DMS153 treated with DMSO at 0.1 percent for 48 hours (cell line): Measurements from ENCODE around the gene ASB13.
"Not testable (repeated sequence)": the region's sequence is repeated elsewhere in the genome, so short reads cannot be mapped to it uniquely, and the experiment has no call there.

Experiments used
- DNase-seq: peaks from one replicate; lab custom pipeline; 2025; ENCODE audit not compliant: unreplicated experiment; lab: John Stamatoyannopoulos, UW

Gene ASB13

DNA sequence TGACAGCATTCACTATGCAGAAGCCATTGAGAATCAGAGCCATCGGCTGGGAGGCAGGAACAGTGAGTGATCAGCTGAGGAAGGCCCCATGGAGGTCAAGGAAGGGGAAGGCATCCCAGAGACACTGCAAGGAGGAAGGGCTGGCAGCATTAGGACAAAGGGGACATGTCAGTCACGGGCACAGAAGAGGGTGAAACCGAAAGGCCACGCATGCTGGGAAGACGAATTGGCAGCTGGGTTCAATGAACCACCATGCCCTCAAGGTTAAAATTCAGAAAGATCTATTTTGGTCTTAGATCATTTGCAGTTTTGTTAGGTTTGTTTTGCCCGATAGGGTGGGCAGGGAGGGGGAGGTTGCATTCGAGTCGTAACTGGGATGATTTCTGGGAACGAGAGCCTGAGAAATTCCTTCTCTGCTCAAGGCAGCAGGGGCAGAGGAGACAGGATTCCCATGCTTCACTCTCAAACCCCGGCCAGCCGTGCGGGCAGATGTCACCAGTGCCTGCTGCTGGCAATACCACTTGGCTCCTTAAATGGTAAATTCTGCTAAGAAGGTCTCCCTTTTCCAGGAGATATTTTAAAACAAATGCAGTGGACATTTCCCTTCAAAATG lies 57.7 kb downstream of the ASB13 start:
- no peak for DNase-seq

DNA sequence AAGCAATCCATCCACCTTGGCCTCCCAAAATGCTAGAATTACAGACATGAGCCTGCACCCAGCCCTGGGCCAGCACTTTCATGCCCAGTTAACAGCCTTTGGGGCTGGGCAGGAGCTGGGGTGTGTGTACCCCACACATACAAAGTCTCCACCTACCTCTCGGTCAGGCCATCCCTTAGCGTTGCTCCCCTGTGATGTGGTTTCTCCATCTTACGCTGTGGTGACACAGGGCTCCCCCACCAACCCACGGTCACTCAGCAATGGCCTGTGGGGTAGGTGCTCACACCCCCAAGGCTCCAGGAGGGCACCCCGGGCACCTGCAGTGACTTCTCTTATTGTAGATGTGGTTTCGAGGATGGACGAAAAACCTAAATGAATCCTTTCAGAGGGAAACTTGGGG lies 58.8 kb downstream of the ASB13 start:
- no peak for DNase-seq

DNA sequence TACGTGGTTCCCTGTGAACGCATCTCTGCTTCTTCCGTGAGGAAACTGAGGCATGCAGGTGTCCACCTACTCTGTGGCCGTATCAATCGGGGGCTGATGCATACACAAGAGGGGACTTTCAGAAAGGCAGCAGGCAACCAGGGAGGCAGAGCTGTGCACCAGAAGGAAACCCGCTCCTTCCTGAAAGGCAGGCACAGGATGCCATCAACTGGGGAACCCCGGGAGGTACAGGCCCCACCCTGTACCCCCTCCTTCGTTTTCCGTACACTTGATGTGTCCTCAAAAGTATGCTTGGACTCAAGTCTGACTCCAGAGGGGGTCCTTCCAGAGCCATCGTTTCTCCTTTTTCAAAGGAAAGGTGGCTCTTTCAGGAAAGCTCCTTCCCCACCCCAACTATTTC lies 59.5 kb downstream of the ASB13 start:
- DNase-seq, result no peak

DNA sequence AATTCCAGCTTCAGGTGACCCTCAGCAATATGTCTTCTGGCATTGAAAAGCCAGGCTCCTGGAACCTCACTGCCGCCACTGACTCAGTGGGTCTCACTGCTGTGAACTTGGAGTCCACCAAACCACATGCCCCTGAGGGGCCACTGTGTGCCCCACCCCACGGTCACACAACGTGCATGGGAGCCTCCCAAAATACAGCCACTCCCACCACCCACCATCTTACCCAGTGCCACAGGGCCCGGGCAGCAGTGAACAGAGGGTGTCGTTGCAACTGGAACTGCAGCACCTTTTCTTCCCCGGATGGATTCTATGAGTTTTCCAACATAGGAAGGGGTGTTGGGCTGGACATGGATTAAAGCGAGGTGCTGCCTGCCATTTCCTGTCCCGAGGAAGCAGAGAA lies 60.1 kb downstream of the ASB13 start:
- DNase-seq, result no peak

DNA sequence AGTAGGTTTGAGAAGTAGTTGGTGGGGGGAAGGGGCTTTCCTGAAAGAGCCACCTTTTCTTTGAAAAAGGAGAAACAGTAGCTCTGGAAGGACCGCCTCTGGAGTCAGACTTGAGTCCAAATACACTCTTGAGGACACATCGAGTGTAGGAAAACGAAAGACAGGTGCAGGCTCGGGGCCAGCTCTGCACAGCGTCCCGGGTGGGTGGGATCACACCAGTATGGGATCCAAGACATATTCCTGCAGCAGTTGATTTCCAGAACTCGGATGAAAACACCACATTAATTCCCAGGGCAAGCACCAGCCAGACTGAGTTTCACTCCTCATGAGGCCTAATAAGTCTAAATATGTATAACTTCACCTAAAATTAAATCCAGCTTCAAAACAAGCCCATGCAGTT lies 61.4 kb downstream of the ASB13 start:
- no peak for DNase-seq

DNA sequence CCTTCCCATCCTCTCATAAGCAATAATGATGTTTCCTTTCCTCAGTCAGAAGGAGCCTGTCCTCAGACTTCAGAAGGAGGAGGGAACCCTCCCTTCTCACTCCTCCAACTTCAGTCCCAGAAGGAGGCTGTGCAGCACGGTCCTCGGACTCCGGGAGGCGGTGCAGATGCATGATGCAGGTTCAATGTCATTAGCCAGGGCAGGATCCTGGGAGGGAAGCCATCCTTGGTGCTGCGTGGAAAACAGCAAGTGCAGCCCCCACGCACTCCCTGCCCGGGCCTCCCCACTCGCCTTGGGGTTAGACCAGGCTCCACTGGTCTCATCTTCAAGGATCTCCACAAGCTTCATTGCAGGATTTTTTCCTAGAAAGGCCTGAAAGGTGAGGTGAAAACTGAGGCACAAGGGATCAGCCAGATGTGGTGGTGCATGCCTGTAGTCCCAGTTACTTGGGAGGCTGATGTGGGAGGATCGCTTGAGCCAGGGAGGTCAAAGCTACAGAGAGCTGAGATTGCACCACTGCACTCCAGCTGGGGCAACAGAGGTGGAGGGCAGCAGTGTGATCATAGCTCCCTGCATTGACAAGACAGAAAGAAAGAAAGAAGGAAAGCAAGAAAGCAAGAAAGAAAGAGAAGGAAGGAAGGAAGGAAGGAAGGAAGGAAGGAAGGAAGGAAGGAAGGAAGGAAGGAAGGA lies 62.0 kb downstream of the ASB13 start:
- DNase-seq, result no peak

DNA sequence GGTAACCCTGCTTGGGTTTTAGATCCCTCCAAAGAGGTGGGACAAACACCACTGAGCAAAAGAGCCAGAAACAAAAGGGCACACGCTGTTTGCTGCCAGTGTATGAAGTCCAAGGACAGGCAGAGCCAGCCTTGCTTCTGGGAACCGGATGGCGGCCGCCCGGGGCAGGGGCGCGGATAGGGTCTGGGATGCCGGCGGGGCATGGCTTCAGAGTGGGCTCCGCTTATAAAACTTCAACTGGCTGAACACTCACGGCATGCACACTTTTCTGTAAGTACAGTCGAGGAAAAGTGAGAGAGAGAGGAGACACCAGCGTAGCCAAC lies 62.6 kb downstream of the ASB13 start:
- DNase-seq, result no peak

DNA sequence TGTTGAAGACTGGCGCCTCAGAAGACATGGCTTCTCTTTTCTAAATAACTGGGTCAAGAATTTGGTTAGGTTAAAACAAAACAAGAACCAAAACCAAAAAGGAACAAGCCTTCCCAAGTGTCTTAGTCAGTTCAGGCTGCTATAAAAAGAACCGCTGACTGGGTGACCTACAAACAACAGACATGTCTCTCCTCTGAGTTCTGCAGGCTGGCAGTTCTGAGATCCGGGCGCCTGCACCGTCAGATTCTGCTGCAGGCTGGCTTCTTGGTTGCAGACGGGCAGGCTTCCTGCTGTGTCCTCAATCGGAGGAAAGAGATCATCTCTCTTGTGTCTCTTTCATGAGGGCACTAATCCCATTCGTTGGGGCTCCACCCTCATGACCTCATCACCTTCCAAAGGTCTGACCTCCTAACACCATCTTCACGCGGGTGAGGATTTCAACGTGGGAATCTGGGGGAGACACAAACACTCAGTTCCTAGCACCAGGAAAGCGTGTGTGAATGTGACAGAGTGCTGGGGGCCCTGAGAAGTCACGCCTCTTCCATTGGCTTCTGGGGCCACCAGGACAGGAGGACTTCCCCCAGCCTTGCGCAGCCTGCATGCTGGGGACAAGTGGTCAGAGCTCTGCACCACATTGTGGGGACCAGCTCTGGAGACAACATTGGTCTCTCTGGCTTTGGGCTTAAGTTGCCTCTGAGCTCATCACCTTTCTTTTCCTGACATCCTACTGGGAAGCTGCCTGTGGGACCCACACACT lies 63.1 kb downstream of the ASB13 start:
- DNase-seq, result no peak

DNA sequence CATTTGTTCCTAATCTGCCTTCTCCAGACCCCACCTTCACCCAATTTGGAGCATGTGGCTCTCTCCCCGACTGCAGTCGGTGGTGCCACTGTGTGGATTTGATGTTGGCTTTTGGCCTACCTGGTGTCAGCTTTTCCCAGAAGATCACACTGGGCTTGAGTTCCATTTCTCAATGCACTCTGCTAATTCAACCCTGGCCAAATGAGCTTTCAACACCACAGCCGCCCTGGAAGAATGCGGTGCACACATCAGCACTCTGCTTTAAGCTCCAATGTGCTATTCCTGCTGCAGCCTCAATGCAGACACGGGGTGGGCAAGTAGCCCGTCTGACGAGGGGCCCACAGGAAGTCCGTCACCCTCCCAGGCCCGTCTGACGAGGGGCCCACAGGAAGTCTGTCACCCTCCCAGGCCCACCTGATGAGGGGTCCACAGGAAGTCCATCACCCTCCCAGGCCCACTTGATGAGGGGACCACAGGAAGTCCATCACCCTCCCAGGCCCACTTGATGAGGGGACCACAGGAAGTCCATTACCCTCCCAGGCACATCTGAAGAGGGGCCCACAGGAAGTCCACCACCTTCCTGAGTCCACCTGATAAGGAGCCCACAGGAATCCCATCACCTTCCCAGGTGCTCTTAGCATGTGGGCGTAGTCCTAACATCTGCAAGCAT lies 64.4 kb downstream of the ASB13 start:
- DNase-seq, result no peak

DNA sequence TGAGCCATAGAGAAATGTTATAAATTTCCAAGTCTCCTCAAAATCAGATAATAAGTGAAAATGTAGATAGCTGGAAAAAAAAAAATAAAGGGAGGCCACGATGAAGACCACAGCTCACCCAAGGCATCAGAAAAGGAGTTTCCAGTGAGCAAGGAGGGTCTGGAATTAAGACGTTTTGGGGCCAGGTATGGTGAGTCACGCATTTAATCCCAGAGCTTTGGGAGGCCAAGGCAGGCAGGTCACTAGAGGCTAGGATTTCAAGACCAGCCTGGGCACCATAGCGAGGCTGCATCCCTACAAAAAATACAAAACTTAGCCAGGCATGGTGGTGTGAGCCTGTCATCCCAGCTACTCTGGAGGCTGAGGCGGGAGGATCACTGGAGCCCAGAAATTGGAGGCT lies 65.5 kb downstream of the ASB13 start:
- DNase-seq, result no peak

DNA sequence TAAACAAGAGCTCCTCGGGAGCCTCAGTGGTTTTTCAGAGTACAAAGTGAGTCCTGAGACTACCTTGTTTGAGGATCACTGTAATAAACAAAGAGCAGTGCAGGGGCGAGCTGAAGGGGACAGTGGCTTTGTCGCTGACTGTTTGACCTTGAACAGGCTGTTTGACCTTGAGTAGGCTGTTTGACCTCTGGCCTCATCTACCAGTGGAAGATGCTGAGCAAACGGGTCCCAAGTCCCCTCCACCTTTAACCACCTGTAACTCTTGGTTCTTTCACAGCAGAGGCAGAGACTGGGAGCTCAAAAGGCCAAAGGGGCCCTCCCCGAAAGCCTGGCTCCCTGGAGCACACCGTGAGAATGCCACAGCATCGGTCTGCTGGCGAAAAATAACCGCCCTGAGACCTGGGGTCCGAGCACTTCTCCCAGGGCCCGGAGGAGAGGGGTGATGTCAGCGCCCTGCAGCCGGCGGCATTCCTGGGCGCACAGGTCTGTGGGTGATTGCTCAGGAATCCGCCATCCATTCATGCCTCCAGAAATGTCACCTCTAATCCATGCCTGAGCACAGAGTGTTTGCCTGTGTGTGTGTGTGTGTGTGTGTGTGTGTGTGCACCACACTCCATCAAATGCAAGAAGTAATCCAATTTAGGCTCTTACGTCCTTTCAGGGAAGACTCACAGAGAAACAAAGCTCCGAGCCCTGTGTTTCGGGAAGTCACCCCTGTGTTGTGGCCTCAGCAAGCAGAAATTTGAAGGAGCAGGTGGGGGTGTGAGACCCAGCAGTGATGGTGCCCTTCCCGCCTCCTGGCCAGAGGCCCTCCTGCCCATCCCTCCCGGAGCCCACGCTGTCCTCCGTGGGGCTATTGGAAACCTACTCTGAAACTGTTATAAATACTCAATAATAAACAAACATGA lies 66.5 kb downstream of the ASB13 start:
- DNase-seq, result no peak

DNA sequence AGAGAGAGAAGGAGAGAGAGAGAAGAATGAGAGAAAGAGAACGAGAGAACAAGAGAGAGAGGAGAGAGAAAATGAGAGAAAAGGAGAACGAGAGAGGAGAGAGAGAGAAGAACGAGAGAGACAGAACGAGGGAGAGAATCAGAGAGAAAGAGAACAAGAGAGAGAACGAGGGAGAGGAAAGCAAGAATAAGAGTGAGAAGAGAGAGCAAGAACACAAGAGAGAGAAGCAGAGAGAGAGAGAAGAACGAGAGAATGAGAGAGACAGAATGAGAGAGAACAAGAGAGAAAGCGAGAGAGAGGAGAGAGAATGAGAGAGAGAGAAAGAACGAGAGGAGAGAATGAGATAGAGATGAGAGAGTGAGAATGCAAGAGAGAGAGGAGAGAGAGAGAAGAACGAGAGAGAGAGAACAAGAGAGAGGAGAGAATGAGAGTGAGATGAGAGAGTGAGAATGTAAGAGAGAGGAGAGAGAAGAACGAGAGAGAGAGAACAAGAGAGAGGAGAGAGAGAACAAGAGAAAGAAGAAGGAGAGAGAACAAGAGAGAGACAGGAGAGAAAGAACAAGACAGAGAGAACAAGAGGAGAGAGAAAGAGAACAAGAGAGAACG lies 68.2 kb downstream of the ASB13 start:
- no peak for DNase-seq

DNA sequence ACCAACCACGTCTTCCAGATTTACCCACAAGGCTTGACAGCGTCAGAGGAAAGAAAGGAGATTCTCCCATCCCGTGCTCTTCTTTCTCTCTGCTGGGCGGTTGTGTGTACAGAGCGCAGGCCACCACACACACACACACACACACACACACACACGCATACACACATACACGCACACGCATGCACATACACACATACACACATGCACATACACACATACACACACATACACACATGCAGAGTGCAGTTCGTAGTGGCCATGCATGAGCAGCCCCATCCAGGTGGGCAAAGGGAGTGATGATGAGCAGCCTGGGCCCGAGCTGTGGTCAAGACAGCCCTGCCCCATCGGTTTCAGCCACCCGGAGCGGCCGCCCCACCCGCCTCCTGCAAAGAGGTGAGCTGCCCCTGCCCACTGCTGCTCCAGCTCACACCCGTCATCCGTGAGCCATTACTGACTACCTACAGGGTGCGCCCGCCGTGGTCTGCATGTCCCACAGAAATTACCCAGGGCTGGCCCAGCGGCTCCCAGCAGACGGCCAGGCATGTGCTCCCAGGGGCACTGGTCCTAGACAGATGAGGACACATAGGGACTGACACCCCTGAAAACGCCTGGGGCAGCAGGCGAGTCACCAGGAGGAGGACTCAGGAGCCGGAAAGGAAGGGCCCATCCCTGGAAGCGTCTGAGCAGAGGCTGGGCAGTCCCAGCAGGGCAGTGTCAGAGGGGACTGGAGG lies 69.6 kb downstream of the ASB13 start:
- DNase-seq, result no peak

DNA sequence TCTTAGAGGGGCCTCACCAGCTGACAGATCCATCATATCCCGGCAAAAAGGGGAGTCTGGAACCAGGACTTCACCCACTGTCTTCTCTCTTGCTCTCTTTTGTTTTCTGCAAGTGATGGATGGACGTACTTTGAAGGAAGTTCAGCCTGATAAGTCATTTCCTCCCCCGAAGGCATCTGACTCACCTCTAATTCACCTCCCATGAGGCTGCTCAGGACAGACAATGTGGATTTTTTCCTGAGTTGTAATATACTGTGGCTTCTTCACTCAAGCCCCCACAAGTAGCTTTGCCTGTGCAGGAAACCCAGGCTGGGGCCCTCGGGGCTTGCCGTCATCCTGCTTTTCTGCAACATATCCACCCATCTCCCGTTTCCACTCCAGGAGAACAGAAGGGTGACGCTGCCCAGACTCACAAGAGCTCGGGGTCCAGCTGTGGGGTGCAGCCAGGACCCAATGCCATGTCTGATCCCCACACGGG lies 70.4 kb downstream of the ASB13 start:
- DNase-seq, result no peak

DNA sequence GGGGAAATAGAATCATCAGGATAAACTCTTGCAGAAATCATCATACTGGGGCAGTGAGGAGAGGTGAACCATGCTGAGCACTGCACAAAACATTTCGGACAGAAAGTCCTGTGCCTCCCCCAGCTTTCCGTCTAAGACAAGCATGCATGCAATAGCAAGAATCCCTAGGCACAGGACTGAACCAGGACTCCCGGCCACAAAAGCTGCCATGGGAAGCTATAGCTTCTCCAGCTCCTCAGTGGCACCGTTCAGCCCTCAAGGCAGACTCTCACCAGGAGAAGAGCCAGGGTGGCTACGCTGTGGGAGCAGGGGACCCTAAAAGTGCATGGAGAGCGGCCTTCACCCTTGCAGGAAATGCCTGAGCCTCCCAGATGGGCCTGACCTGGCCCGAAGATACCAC lies 70.8 kb downstream of the ASB13 start:
- no peak for DNase-seq

DNA sequence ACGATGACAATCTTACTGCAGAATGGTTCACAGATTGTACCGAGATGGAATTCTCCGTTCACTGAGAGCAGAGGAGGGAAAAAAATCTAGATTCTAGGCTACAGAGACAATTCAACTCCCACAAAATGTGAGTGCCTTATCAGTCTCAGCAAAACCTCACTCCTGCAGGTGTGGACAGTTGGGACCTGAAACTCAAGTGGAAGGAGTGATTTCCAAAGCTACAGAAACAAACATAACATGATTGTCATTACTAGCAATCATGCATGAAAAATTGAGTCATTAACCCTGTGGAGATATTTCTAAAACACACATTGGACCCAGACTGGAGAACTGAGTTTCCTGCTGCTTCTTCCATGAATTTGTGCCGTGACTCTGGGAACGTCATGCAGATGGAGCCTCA lies 71.3 kb downstream of the ASB13 start:
- DNase-seq, result no peak

DNA sequence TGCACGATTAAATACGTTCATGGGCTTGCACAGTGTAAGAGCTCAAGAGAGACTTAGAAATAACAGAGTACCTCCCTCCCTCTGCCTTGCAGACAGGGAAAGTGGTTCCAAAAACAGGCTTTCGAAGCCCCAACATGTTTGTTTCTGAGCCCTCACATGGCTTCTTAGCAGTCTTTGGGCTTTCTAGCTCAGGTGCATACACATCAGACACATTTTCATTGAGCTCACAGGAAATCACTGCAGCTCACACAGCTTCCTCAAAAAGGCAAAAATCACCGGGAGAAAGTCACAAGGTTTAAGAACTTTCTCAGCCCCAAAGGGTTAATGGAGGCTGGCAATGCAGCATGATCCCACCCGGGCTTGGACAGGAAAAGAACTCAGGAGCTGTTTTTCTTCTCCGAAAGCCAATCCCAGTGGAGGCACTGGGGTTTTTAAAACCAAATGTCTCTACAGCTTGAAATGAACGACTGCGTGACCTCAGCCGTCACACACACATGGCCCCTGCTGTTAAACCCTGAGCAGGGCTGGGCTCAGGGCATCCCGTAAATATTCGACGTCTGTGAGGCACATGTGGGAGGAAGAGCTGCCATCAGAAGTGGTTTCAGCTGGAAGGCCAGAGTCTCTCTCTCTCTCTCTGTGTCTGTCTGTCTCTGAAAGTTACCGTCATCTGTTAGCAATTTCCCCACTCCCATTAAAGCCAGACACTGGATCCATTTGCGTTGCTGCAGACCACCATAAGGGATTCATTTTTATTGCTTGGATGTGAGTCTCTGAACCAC lies 71.9 kb downstream of the ASB13 start:
- no peak for DNase-seq

DNA sequence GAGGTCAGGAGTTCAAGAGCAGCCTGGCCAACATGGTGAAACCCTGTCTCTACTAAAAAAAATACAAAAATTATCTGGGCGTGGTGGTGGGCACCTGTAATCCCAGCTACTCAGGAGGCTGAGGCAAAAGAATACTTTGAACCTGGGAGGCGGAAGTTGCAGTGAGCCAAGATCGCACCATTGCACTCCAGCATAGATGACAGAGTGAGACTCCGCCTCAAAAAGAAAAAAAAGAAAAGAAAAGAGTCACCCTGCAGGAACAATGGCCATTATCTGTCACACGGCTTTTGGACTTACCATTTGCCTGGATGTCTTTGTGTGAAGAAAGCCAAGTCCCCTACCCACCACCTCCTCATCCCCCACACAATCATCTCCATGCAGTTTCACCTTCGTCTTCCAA lies 73.0 kb downstream of the ASB13 start:
- not testable (repeated sequence) for DNase-seq

DNA sequence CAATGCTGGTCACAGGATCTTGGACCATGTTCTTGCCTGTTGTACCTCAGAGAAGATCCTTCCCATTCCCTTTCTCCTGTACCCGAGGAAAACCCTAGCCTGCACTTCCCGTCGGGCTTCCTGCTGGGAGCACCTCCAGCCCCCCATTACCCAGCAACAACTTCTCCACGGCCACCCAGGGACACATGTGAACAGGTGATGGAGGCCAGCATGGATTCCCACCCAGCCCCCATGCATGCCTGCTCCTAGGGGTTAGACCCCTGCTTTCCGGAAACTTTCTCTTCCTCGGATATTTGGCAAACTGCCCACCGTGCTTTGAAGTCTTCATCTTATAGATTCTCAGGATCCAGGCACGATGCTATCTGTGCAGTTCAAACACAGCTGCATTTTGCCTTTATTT lies 74.3 kb downstream of the ASB13 start:
- no peak for DNase-seq
